ENCODE results near the gene PHRF1. TPM values are rescaled to one million over a fixed set of nuclear protein-coding genes. Genes with fewer than 3 reads are reported as not detected.
A peak's percentile ranks its signal among the peaks of the same experiment; 100 is the strongest.

Gene PHRF1
- total and polyA plus RNA-seq, 9 of the 15 experiments (the other 6 are each of a cell fraction or from before 2014, with no cell fraction given) = 0.07 to 37.2 (median 7.7) TPM

GRCh38 chr11:560305-561147 is 15.7 kb upstream of the PHRF1 start, which contains the start of the genes LMNTD2 and RASSF7 (continued):
- TF ChIP-seq REST (IDR thresholded peaks at IDR 0.05; ENCODE audit: borderline replicate concordance) (no peak), REST (CRISPR knock-in tag; IDR thresholded peaks at IDR 0.05; ENCODE audit: low read depth) (peak; percentile 54; the same call in 1 of the 2 replicates), ESRRA (IDR thresholded peaks at IDR 0.05; ENCODE audit: borderline replicate concordance, low read depth) (peak; percentile 75; the same call in 1 of the 2 replicates), HDAC2 (IDR thresholded peaks at IDR 0.05) (0 out of 2 replicates have a peak, but pooled peaks have one; percentile 37), CCAR2 (IDR thresholded peaks at IDR 0.05; ENCODE audit: low read depth, low read length) (no peak), ZNF644 (tag; IDR thresholded peaks at IDR 0.05; ENCODE audit: low read depth) (no peak), ZBTB33 (CRISPR knock-in tag; IDR thresholded peaks at IDR 0.05) (0 out of 2 replicates have a peak, but pooled peaks have one; percentile 2), SMAD2 (IDR thresholded peaks at IDR 0.05; ENCODE audit: low read depth, low read length) (no peak), SAFB2 (IDR thresholded peaks at IDR 0.05; ENCODE audit: borderline replicate concordance, low read depth, low read length, severe bottlenecking) (no peak), SMARCE1 (IDR thresholded peaks at IDR 0.05) (0 out of 2 replicates have a peak, but pooled peaks have one; percentile 30), KLF13 (tag; IDR thresholded peaks at IDR 0.05; ENCODE audit: borderline replicate concordance, low read depth) (no peak), HMBOX1 (IDR thresholded peaks at IDR 0.05) (no peak), JUND (IDR thresholded peaks at IDR 0.05; ENCODE audit: borderline replicate concordance, low read depth, low read length) (0 out of 2 replicates have a peak, but pooled peaks have one; percentile 22), JUND (tag; IDR thresholded peaks at IDR 0.05; ENCODE audit: borderline replicate concordance, low read depth, low read length) (peak; percentile 15; the same call in 1 of the 3 replicates), HDAC1 (IDR thresholded peaks at IDR 0.05) (peak in 1 of 2 experiments; percentile 60; a peak in 2 of 4 replicates), ADNP (tag; IDR thresholded peaks at IDR 0.05) (no peak)

Data from K562 (cell line).